ENCODE results near the gene BYSL. TPM values are rescaled to one million over a fixed set of nuclear protein-coding genes. Genes with fewer than 3 reads are reported as not detected.
A peak's percentile ranks its signal among the peaks of the same experiment; 100 is the strongest.

BYSL gene
- 25.6 and 26.9 TPM in 2 replicates for total RNA-seq (2012; rRNA removed)

DNA sequence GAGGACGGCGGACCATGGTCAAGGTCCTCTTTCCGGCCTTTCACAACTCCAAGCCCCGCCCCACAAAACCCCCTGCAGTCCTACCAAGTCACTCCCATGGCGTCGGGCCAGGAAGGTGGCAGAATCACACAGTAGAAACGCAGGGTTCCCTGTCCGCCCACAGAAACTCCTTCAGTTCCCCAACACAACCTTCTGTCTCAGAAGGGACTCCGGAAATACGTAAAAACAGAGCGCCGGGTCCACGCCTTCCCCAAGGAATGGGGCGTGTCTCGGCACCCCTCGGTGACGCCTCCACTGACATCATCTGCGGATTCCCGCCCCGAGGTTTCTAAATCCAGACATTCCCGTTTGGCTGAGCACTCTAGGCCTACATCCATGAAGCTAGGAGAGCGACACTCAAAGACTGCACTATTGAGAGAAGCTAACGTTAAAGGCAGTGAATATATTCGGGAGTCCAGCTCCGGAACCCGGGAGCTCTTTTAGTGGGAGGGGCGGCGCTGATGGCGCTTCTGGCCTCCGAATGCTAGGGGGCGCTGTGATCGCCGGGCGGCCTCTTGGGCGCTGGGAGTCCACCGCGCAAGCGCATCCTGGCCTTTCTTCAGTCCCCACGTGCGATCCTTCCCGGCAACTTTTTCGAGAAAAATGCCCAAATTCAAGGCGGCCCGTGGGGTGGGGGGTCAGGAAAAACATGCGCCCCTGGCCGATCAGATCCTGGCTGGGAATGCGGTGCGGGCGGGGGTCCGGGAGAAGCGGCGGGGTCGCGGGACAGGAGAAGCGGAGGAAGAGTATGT, at the start of gene BYSL, which contains the start of gene MED20:
TSS of gene BYSL (plus strand) at position 579 of the 791 bp plus-strand sequence. CDS start at position 643, 64 bp downstream.
TSS of gene MED20 (minus strand) at position 219 of the 791 bp plus-strand sequence. CDS start at position 98, 121 bp downstream.
- Histone ChIP-seq H3K9me3 (replicated peaks; ENCODE audit: low read length) (no peaks in the 10 kb centered on the region), H3K9ac (ENCODE audit: low read depth, low read length) (peak within 1 kb of the TSS; percentile 97), H3K4me2 (ENCODE audit: low read length) (peak within 1 kb of the TSS; percentile 80), H3K36me3 (ENCODE audit: insufficient read depth, low read length) (peaks cover 16% of the 10 kb centered on the region), H3K4me3 (ENCODE audit: low read length) (peak within 1 kb of the TSS; percentile 95), H3K27me3 (ENCODE audit: control insufficient read depth, insufficient read depth, low read length) (no peaks in the 10 kb centered on the region), H3K4me1 (ENCODE audit: control insufficient read depth, insufficient read depth, low read length) (peaks cover 41% of the 10 kb centered on the region)

- Histone ChIP-seq H3K4me3 (ENCODE audit: low read length) (no peak overlapping the region), H3K9me3 (replicated peaks; ENCODE audit: low read length) (no peaks in the 10 kb centered on the region), H3K9ac (ENCODE audit: low read depth, low read length) (no peak overlapping the region)
Observed at GRCh38 chr6:41871691-41872090, 49.6 kb upstream of the BYSL start.

GRCh38 chr6:41872147-41872546, 49.2 kb upstream of the BYSL start:
- Histone ChIP-seq H3K27me3 (ENCODE audit: control insufficient read depth, insufficient read depth, low read length) (no peaks in the 10 kb centered on the region), H3K4me1 (ENCODE audit: control insufficient read depth, insufficient read depth, low read length) (peaks cover under 1% of the 10 kb centered on the region), H3K36me3 (ENCODE audit: insufficient read depth, low read length) (no peaks in the 10 kb centered on the region), H3K4me2 (ENCODE audit: low read length) (no peak overlapping the region), H3K4me3 (ENCODE audit: low read length) (no peak overlapping the region), H3K9ac (ENCODE audit: low read depth, low read length) (no peak overlapping the region), H3K9me3 (replicated peaks; ENCODE audit: low read length) (no peaks in the 10 kb centered on the region)

More at GRCh38 chr6:41871691-41872090, 49.6 kb upstream of the BYSL start:
- Histone ChIP-seq H3K4me2 (ENCODE audit: low read length) (no peak overlapping the region), H3K27me3 (ENCODE audit: control insufficient read depth, insufficient read depth, low read length) (no peaks in the 10 kb centered on the region), H3K36me3 (ENCODE audit: insufficient read depth, low read length) (no peaks in the 10 kb centered on the region), H3K4me1 (ENCODE audit: control insufficient read depth, insufficient read depth, low read length) (no peaks in the 10 kb centered on the region)

- no peak overlapping the region for H3K4me2 ChIP-seq (ENCODE audit: low read length)
- H3K27me3 ChIP-seq (ENCODE audit: control insufficient read depth, insufficient read depth, low read length), result no peaks in the 10 kb centered on the region
- no peak overlapping the region for H3K9ac ChIP-seq (ENCODE audit: low read depth, low read length)
- no peak overlapping the region for H3K4me3 ChIP-seq (ENCODE audit: low read length)
- H3K9me3 ChIP-seq (replicated peaks; ENCODE audit: low read length), result no peaks in the 10 kb centered on the region
- peaks cover 24% of the 10 kb centered on the region for H3K4me1 ChIP-seq (ENCODE audit: control insufficient read depth, insufficient read depth, low read length)
- H3K36me3 ChIP-seq (ENCODE audit: insufficient read depth, low read length), result no peaks in the 10 kb centered on the region
Observed at GRCh38 chr6:41874741-41875140, 46.6 kb upstream of the BYSL start.

DNA sequence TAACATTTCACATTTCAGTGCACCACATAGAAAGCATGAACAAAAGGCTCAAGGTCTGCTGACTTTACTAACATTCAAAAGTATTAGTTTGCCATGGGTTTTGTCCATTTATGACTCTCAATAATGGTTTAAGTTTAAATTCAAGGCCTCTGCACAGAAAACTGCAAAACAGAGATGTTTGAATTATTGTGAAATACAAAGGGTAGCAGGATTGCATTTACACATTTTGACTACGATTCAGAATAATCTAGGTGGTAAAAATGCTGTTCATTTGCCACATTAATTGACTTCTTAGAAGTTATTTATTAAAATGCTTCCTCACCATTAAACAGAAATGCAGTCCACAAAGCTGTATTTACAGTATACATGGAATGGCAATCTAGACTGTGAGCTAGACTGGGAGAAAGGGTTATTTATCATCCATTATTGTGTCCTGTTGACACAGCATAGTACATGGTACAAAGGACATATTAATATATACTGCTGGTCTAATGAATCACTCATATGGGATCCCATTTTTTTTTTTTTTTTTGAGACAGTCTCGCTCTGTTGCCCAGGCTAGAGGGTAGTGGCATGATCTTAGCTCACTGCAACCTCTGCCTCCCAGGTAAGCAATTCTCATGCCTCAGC, 44.1 kb upstream of the BYSL start:
- no peak overlapping the region for H3K4me2 ChIP-seq (ENCODE audit: low read length)
- H3K27me3 ChIP-seq (ENCODE audit: control insufficient read depth, insufficient read depth, low read length), result no peaks in the 10 kb centered on the region

DNA sequence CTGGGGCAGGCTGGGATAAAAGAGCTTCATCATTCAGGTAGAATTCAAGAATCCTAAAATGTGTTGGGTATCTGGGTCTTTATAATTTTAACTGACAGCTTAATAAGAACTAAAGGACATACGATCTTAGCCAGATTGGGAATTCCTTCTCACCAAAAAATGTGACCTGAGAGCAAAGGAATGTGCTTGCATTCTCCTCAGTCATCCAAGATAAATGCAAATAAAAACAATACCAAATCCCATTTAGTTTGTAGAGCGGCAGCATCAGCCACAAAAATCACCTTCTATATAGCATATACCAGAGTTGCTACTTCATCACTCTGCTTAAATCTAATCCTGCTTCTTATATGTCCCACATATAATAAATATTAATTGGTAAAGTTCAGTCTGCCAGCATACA, 43.1 kb upstream of the BYSL start:
- Histone ChIP-seq H3K27me3 (ENCODE audit: control insufficient read depth, insufficient read depth, low read length) (no peaks in the 10 kb centered on the region), H3K4me2 (ENCODE audit: low read length) (peak overlapping the region; percentile 72), H3K4me1 (ENCODE audit: control insufficient read depth, insufficient read depth, low read length) (peaks cover 31% of the 10 kb centered on the region), H3K36me3 (ENCODE audit: insufficient read depth, low read length) (no peaks in the 10 kb centered on the region), H3K9ac (ENCODE audit: low read depth, low read length) (peak overlapping the region; percentile 61), H3K9me3 (replicated peaks; ENCODE audit: low read length) (no peaks in the 10 kb centered on the region), H3K4me3 (ENCODE audit: low read length) (peak overlapping the region; percentile 50)

More for the DNA sequence above, 44.1 kb upstream of the BYSL start:
- Histone ChIP-seq H3K9ac (ENCODE audit: low read depth, low read length) (no peak overlapping the region), H3K9me3 (replicated peaks; ENCODE audit: low read length) (no peaks in the 10 kb centered on the region), H3K36me3 (ENCODE audit: insufficient read depth, low read length) (no peaks in the 10 kb centered on the region), H3K4me3 (ENCODE audit: low read length) (no peak overlapping the region), H3K4me1 (ENCODE audit: control insufficient read depth, insufficient read depth, low read length) (peaks cover 31% of the 10 kb centered on the region)

DNA sequence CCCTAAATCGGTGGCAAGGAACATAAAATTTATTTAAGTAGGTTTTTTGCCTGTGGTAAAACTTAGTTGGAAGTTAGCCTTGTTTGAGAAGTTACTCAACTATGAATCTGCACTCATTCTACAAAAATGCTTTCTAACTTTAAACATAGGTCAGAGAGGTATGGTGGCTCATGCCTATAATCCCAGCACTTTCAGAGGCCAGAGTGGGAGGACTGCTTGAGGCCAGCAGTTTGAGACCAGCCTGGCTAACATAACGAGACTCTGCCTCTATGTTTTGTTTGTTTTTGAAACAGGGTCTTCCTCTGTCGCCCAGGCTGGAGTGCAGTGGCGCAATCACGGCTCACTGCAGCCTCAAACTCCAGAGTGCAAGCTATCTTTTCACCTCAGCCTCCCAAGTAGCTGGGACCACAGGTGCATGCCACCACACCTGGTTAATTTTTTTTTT, 42.3 kb upstream of the BYSL start:
- Histone ChIP-seq H3K4me2 (ENCODE audit: low read length) (peak overlapping the region; percentile 72), H3K4me1 (ENCODE audit: control insufficient read depth, insufficient read depth, low read length) (peaks cover 31% of the 10 kb centered on the region), H3K9me3 (replicated peaks; ENCODE audit: low read length) (no peaks in the 10 kb centered on the region), H3K27me3 (ENCODE audit: control insufficient read depth, insufficient read depth, low read length) (no peaks in the 10 kb centered on the region), H3K4me3 (ENCODE audit: low read length) (peak overlapping the region; percentile 30), H3K36me3 (ENCODE audit: insufficient read depth, low read length) (no peaks in the 10 kb centered on the region), H3K9ac (ENCODE audit: low read depth, low read length) (peak overlapping the region; percentile 61)

DNA sequence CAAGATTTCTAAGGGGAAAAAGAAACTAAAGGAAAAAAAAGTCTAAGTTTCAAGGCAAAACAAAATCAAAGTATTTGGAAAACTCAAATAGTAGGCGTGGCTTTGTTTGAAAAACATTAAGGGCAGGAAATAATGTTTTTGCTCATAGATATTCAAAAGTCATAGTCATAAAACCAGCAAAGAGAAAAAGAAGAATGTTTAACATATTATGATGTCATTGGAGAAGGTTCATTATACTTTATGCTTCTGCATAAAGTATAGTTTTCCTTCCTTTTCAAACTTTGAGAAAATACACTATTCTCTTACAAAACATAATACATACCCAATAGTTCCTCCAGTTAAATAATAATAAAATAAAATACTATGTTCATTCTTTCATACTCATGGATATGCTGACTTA, 39.8 kb upstream of the BYSL start:
- H3K36me3 ChIP-seq (ENCODE audit: insufficient read depth, low read length), result no peaks in the 10 kb centered on the region
- no peaks in the 10 kb centered on the region for H3K27me3 ChIP-seq (ENCODE audit: control insufficient read depth, insufficient read depth, low read length)
- peaks cover 31% of the 10 kb centered on the region for H3K4me1 ChIP-seq (ENCODE audit: control insufficient read depth, insufficient read depth, low read length)
- H3K9me3 ChIP-seq (replicated peaks; ENCODE audit: low read length), result no peaks in the 10 kb centered on the region
- H3K9ac ChIP-seq (ENCODE audit: low read depth, low read length), result no peak overlapping the region
- no peak overlapping the region for H3K4me2 ChIP-seq (ENCODE audit: low read length)
- H3K4me3 ChIP-seq (ENCODE audit: low read length), result no peak overlapping the region

DNA sequence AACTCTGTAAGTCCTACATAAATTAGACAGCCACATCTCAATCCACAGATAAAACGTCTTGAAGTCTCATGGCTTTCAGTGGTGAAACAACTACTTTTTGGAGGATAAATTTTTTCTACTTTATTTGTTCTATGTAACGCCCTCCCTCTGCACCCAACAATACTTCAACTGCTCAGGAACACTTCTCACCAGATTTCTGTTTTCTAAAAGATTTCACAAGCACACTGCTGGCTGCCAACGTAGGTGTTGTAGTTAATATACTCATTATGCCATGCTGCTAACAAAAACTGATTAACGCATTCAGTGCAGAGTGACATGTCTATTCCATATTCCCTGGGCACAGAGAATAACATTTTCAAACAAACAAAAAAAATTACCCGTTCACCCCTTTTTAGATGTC, 36.3 kb upstream of the BYSL start:
- no peaks in the 10 kb centered on the region for H3K9me3 ChIP-seq (replicated peaks; ENCODE audit: low read length)
- H3K4me2 ChIP-seq (ENCODE audit: low read length), result no peak overlapping the region
- H3K9ac ChIP-seq (ENCODE audit: low read depth, low read length), result no peak overlapping the region
- H3K4me1 ChIP-seq (ENCODE audit: control insufficient read depth, insufficient read depth, low read length), result peaks cover 7% of the 10 kb centered on the region
- H3K27me3 ChIP-seq (ENCODE audit: control insufficient read depth, insufficient read depth, low read length), result no peaks in the 10 kb centered on the region
- no peaks in the 10 kb centered on the region for H3K36me3 ChIP-seq (ENCODE audit: insufficient read depth, low read length)
- H3K4me3 ChIP-seq (ENCODE audit: low read length), result no peak overlapping the region

GRCh38 chr6:41885930-41886329, 35.4 kb upstream of the BYSL start:
- Histone ChIP-seq H3K36me3 (ENCODE audit: insufficient read depth, low read length) (no peaks in the 10 kb centered on the region), H3K4me2 (ENCODE audit: low read length) (no peak overlapping the region), H3K4me1 (ENCODE audit: control insufficient read depth, insufficient read depth, low read length) (peaks cover 7% of the 10 kb centered on the region), H3K9ac (ENCODE audit: low read depth, low read length) (no peak overlapping the region), H3K9me3 (replicated peaks; ENCODE audit: low read length) (no peaks in the 10 kb centered on the region), H3K27me3 (ENCODE audit: control insufficient read depth, insufficient read depth, low read length) (no peaks in the 10 kb centered on the region), H3K4me3 (ENCODE audit: low read length) (no peak overlapping the region)

GRCh38 chr6:41887331-41887751, 34.0 kb upstream of the BYSL start:
- H3K9ac ChIP-seq (ENCODE audit: low read depth, low read length), result no peak overlapping the region
- H3K4me2 ChIP-seq (ENCODE audit: low read length), result no peak overlapping the region
- H3K4me3 ChIP-seq (ENCODE audit: low read length), result no peak overlapping the region
- H3K4me1 ChIP-seq (ENCODE audit: control insufficient read depth, insufficient read depth, low read length), result no peaks in the 10 kb centered on the region
- no peaks in the 10 kb centered on the region for H3K27me3 ChIP-seq (ENCODE audit: control insufficient read depth, insufficient read depth, low read length)
- H3K9me3 ChIP-seq (replicated peaks; ENCODE audit: low read length), result no peaks in the 10 kb centered on the region
- H3K36me3 ChIP-seq (ENCODE audit: insufficient read depth, low read length), result no peaks in the 10 kb centered on the region

Measured in skeletal muscle satellite cell (primary cell).